ENCODE results near the gene RPS6KB2. TPM values are rescaled to one million over a fixed set of nuclear protein-coding genes. Genes with fewer than 3 reads are reported as not detected.

RPS6KB2 gene
- total and polyA plus RNA-seq, 2 of the 4 experiments (the other 2 are of a cell fraction), result 50.7 to 58.4 TPM

DNA sequence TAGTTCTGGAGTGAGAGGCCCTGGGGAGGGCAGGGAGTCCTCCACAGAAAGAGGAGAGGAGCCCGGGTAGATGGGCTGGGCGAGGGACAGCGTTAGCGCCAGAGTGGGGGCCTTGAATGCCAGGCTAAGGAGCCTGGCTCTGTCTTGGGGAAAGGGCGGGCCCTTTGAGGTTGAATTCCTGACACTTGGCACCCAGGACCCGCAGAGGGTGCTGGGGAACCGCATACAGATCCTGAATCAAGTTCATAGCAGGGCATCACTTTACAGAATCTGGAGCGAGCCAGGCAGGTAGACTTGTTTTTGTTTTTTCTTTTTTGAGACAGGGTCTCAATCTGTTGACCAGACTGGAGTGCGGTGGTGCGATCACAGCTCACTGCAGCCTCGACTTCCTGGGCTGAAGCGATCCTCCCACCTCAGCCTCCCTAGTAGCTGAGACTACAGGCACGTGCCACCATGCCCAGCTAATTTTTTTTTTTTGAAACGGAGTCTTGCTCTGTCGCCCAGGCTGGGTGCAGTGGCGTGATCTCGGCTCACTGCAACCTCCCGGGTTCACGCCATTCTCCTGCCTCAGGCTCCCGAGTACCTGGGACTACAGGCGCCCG is 6.8 kb upstream of the RPS6KB2 start:
- Histone ChIP-seq H3K79me1 (ENCODE audit: low read depth in 1 of 2, low read length in 2 of 2) (no peaks in the 10 kb centered on the region), H3K4me2 (ENCODE audit: low read depth, low read length) (peak overlapping the region; percentile 57; the same call in 1 of the 2 replicates), H3K9me3 (ENCODE audit: control insufficient read depth, insufficient read depth, low read length) (no peaks in the 10 kb centered on the region), H3K23ac (ENCODE audit: low read depth, low read length) (no peak overlapping the region), H3K14ac (replicated peaks; ENCODE audit: low read depth, low read length) (no peak overlapping the region), H2AK5ac (ENCODE audit: low read depth, low read length) (no peak overlapping the region), H3K27ac (ENCODE audit: insufficient read depth, low read length) (no peak overlapping the region), H4K20me1 (ENCODE audit: insufficient read depth, low read length) (no peaks in the 10 kb centered on the region), H4K8ac (ENCODE audit: low read depth in 2 of 2, low read length in 2 of 2) (peak overlapping the region in 1 of 2 experiments; percentile 42; a peak in 1 of 4 replicates), H2BK15ac (ENCODE audit: low read depth, low read length) (no peak overlapping the region), H3K18ac (ENCODE audit: low read depth, low read length) (no peak overlapping the region), H3K4me3 (ENCODE audit: insufficient read depth, low read depth, low read length) (no peak overlapping the region), H2BK120ac (ENCODE audit: low read depth, low read length) (no peak overlapping the region), H3K36me3 (ENCODE audit: control insufficient read depth, insufficient read depth, low read length) (no peaks in the 10 kb centered on the region), H4K5ac (ENCODE audit: low read depth, low read length) (no peak overlapping the region), H2BK5ac (ENCODE audit: low read depth, low read length, poor library complexity, severe bottlenecking) (no peak overlapping the region), H2BK20ac (ENCODE audit: low read depth, low read length) (no peak overlapping the region), H3K9ac (ENCODE audit: low read depth, low read length) (no peak overlapping the region), H3K56ac (ENCODE audit: extremely low read depth, insufficient read depth, low read length) (no peak overlapping the region), H3K9me1 (ENCODE audit: insufficient read depth, low read length) (no peaks in the 10 kb centered on the region), H3K27me3 (ENCODE audit: control insufficient read depth, insufficient read depth, low read length) (no peaks in the 10 kb centered on the region), H3K4ac (ENCODE audit: low read depth, low read length) (no peak overlapping the region), H2AFZ (replicated peaks; ENCODE audit: low read length, poor library complexity) (peak overlapping the region; percentile 92), H4K91ac (ENCODE audit: insufficient read depth, low read depth, low read length) (no peak overlapping the region), H2AK9ac (replicated peaks; ENCODE audit: low read depth, low read length, poor library complexity) (no peak overlapping the region), H3K4me1 (ENCODE audit: control insufficient read depth, insufficient read depth, low read length) (peaks cover 5% of the 10 kb centered on the region; the same call in 1 of the 2 replicates)
- BruUV-seq (replicated peaks), result no TSS peak
- ATAC-seq (ENCODE audit: low read depth) (no peak), DNase-seq (no peak)
- 64% methylated on average over 8 of the region's 22 CpGs; no CpG with 5 or more reads in 1 of the 2 experiments for WGBS, 2 experiments (ENCODE audit: extremely low coverage in 2 of 2, insufficient read length in 1 of 2)
- in situ Hi-C loops (cut with MboI; ENCODE audit: low sequenced_read_pairs) (no loop called here), dilution Hi-C loops (cut with HindIII; ENCODE audit: low sequenced_read_pairs, unreplicated experiment) (no loop called here), intact Hi-C loops (cut with micrococcal nuclease) (loop anchor here (5.0 kb wide), 1 partner anchor 61 kb away; the partner anchor contains the start of gene AIP)
- CTCF ChIA-PET, result interaction anchor here (1.8 kb wide), 1 partner anchor 20 kb away, joined by 7 read pairs; the partner anchor contains the start of gene PPP1CA
- TF ChIP-seq, protein P1, sequence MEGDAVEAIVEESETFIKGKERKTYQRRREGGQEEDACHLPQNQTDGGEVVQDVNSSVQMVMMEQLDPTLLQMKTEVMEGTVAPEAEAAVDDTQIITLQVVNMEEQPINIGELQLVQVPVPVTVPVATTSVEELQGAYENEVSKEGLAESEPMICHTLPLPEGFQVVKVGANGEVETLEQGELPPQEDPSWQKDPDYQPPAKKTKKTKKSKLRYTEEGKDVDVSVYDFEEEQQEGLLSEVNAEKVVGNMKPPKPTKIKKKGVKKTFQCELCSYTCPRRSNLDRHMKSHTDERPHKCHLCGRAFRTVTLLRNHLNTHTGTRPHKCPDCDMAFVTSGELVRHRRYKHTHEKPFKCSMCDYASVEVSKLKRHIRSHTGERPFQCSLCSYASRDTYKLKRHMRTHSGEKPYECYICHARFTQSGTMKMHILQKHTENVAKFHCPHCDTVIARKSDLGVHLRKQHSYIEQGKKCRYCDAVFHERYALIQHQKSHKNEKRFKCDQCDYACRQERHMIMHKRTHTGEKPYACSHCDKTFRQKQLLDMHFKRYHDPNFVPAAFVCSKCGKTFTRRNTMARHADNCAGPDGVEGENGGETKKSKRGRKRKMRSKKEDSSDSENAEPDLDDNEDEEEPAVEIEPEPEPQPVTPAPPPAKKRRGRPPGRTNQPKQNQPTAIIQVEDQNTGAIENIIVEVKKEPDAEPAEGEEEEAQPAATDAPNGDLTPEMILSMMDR (conservative IDR thresholded peaks at IDR 0.05; ENCODE audit: low read depth, low read length), result no peak
- TF ChIP-seq POLR2A (IDR thresholded peaks at IDR 0.05; ENCODE audit: low read depth, low read length) (no peak), RCOR1 (IDR thresholded peaks at IDR 0.05; ENCODE audit: insufficient replicate concordance, low read length) (no peak), MXI1 (IDR thresholded peaks at IDR 0.05; ENCODE audit: borderline replicate concordance, low read depth, low read length) (no peak), MAZ (IDR thresholded peaks at IDR 0.05; ENCODE audit: borderline replicate concordance, low read depth, low read length) (no peak), NFE2L2 (IDR thresholded peaks at IDR 0.05; ENCODE audit: low read depth, low read length) (no peak), SMC3 (IDR thresholded peaks at IDR 0.05; ENCODE audit: low read depth, low read length) (no peak), CHD1 (IDR thresholded peaks at IDR 0.05; ENCODE audit: low read depth, low read length) (no peak), CEBPB (IDR thresholded peaks at IDR 0.05; ENCODE audit: low read depth, low read length) (no peak), RAD21 (IDR thresholded peaks at IDR 0.05; ENCODE audit: low read length) (no peak), BHLHE40 (IDR thresholded peaks at IDR 0.05; ENCODE audit: low read depth, low read length) (no peak), RFX5 (IDR thresholded peaks at IDR 0.05; ENCODE audit: low read depth, low read length) (no peak), MAFK (IDR thresholded peaks at IDR 0.05; ENCODE audit: low read depth, low read length) (no peak), FOS (IDR thresholded peaks at IDR 0.05; ENCODE audit: low read depth, low read length) (no peak)
- TF ChIP-seq, protein P2, sequence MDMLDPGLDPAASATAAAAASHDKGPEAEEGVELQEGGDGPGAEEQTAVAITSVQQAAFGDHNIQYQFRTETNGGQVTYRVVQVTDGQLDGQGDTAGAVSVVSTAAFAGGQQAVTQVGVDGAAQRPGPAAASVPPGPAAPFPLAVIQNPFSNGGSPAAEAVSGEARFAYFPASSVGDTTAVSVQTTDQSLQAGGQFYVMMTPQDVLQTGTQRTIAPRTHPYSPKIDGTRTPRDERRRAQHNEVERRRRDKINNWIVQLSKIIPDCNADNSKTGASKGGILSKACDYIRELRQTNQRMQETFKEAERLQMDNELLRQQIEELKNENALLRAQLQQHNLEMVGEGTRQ (IDR thresholded peaks at IDR 0.05; ENCODE audit: low read depth, low read length), result no peak
- TF ChIP-seq, protein P3, sequence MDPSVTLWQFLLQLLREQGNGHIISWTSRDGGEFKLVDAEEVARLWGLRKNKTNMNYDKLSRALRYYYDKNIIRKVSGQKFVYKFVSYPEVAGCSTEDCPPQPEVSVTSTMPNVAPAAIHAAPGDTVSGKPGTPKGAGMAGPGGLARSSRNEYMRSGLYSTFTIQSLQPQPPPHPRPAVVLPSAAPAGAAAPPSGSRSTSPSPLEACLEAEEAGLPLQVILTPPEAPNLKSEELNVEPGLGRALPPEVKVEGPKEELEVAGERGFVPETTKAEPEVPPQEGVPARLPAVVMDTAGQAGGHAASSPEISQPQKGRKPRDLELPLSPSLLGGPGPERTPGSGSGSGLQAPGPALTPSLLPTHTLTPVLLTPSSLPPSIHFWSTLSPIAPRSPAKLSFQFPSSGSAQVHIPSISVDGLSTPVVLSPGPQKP (IDR thresholded peaks at IDR 0.05; ENCODE audit: borderline replicate concordance, low read depth, low read length), result no peak
- POLR2A ChIA-PET (ENCODE audit: unreplicated experiment), result no interaction called here
